DND-41 (cell line): Measurements from ENCODE around the gene SENP1.

Source experiments
- CTCF ChIP-seq: IDR thresholded peaks from 2 replicates; pipeline ENCODE4 v1.5.1; 2012; ENCODE audit warnings: borderline replicate concordance, low read length, moderate library complexity, mild to moderate bottlenecking; ENCODE audit not compliant: poor library complexity, severe bottlenecking; ENCODE audit errors: extremely low read depth
- EZH2 ChIP-seq: IDR thresholded peaks from 3 replicates; pipeline ENCODE4 v1.6.1; 2012; ENCODE audit warnings: borderline replicate concordance, low read depth, mild to moderate bottlenecking, moderate library complexity, low read length, inconsistent platforms; ENCODE audit not compliant: severe bottlenecking

DNA sequence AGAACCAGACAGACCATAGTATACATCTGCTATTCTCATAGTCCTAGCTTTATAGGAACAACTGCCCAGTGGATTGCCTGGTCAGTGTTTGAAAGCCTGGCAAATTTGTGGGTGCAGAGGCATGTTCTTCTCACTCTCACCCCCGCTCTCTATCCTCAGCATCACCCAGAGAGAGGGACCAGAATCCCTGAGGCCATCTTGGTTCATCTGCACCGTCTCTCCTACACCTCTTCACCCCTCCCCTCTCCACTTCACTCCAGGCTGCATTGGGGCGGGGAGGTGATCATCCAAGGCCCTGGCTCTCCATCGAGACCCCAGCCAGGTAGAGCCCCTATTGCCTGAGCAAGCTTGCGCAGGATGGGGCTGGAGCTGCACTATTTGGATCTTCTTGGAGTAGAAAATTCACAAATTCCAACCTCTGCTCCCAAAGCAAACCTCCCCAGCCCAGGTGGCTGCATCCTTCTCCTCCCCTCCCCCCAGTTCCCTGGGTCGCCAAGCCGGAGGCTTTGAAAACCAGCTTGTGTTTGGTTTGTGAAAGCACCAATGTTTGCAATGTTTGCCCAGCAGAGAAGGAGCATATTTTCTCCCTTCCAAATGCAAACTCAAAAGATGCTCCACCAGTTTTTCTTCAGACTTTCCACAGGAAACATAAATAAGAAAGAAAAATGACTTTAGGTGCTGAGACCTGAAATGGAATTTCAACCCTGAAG is 83.0 kb downstream of the SENP1 start:
- TF ChIP-seq CTCF: no peak
- no peak for TF ChIP-seq EZH2
